Adipocyte (in vitro differentiated cells): Measurements from ENCODE around the gene CSAD.
"Not testable (repeated sequence)": the region's sequence is repeated elsewhere in the genome, so short reads cannot be mapped to it uniquely, and the experiment has no call there.

Experiments
- DNase-seq: peaks from one replicate; pipeline ENCODE4 v3.0.0-alpha.2; 2015; ENCODE audit warnings: low read depth
- H3K27me3 ChIP-seq: replicated peaks from 2 replicates; pipeline ENCODE4 v1.7.0; 2013; ENCODE audit warnings: mild to moderate bottlenecking, low read length, moderate library complexity; ENCODE audit not compliant: control insufficient read depth, insufficient read depth
- H3K36me3 ChIP-seq: 2 replicates; pipeline ENCODE4 v1.7.0; 2013; ENCODE audit warnings: low read length, mild to moderate bottlenecking, moderate library complexity; ENCODE audit not compliant: control insufficient read depth, insufficient read depth, severe bottlenecking
- H3K4me1 ChIP-seq: 2 replicates; pipeline ENCODE4 v1.7.0; 2013; ENCODE audit warnings: mild to moderate bottlenecking, low read length, moderate library complexity; ENCODE audit not compliant: control insufficient read depth, insufficient read depth
- H3K4me3 ChIP-seq: 2 replicates; pipeline ENCODE4 v1.7.0; 2013; ENCODE audit warnings: mild to moderate bottlenecking, low read length, moderate library complexity
- H3K9ac ChIP-seq: 2 replicates; pipeline ENCODE4 v1.7.0; 2013; ENCODE audit warnings: mild to moderate bottlenecking, low read length, moderate library complexity
- H3K9me3 ChIP-seq: 2 replicates; pipeline ENCODE4 v1.7.0; 2013; ENCODE audit warnings: mild to moderate bottlenecking, low read length, moderate library complexity; ENCODE audit not compliant: control insufficient read depth

Gene CSAD

GRCh38 chr12:53173085-53173715 is 7.5 kb downstream of the CSAD start:
- H3K9ac ChIP-seq: peak overlapping the region; percentile 67
- peaks cover 54% of the 10 kb centered on the region for H3K36me3 ChIP-seq
- H3K27me3 ChIP-seq: no peaks in the 10 kb centered on the region
- peak; percentile 50 for DNase-seq
- peak overlapping the region; percentile 37 for H3K4me3 ChIP-seq
- peaks cover 43% of the 10 kb centered on the region for H3K4me1 ChIP-seq
- H3K9me3 ChIP-seq: no peaks in the 10 kb centered on the region

- H3K36me3 ChIP-seq: peaks cover 62% of the 10 kb centered on the region
- H3K4me3 ChIP-seq: no peak overlapping the region
- no peaks in the 10 kb centered on the region for H3K9me3 ChIP-seq
- H3K27me3 ChIP-seq: no peaks in the 10 kb centered on the region
- H3K4me1 ChIP-seq: peaks cover 40% of the 10 kb centered on the region
- peak; percentile 13 for DNase-seq
- H3K9ac ChIP-seq: peak overlapping the region; percentile 22
These were observed 8.4 kb downstream of the CSAD start for GRCh38 chr12:53172352-53172751.

GRCh38 chr12:53171725-53172329 is 8.9 kb downstream of the CSAD start:
- no peak for DNase-seq
- Histone ChIP-seq H3K27me3 (no peaks in the 10 kb centered on the region), H3K4me3 (no peak overlapping the region), H3K9ac (peak overlapping the region; percentile 22), H3K36me3 (peaks cover 62% of the 10 kb centered on the region), H3K4me1 (peaks cover 40% of the 10 kb centered on the region), H3K9me3 (no peaks in the 10 kb centered on the region)

- Histone ChIP-seq H3K36me3 (peaks cover 68% of the 10 kb centered on the region), H3K4me1 (peaks cover 40% of the 10 kb centered on the region), H3K27me3 (no peaks in the 10 kb centered on the region), H3K9ac (no peak overlapping the region), H3K9me3 (no peaks in the 10 kb centered on the region), H3K4me3 (no peak overlapping the region)
- no peak for DNase-seq
These were observed 9.6 kb downstream of the CSAD start for GRCh38 chr12:53170876-53171724.

- Histone ChIP-seq H3K9me3 (no peaks in the 10 kb centered on the region), H3K4me1 (peaks cover 32% of the 10 kb centered on the region), H3K9ac (no peak overlapping the region), H3K36me3 (peaks cover 75% of the 10 kb centered on the region), H3K27me3 (no peaks in the 10 kb centered on the region), H3K4me3 (no peak overlapping the region)
- no peak for DNase-seq
These were observed 10.5 kb downstream of the CSAD start for GRCh38 chr12:53170215-53170614.

GRCh38 chr12:53169644-53170043 is 11.1 kb downstream of the CSAD start:
- H3K4me3 ChIP-seq: no peak overlapping the region
- no peaks in the 10 kb centered on the region for H3K9me3 ChIP-seq
- H3K27me3 ChIP-seq: no peaks in the 10 kb centered on the region
- H3K4me1 ChIP-seq: peaks cover 26% of the 10 kb centered on the region
- H3K36me3 ChIP-seq: peaks cover 80% of the 10 kb centered on the region
- no peak overlapping the region for H3K9ac ChIP-seq
- no peak for DNase-seq

- H3K9me3 ChIP-seq: no peaks in the 10 kb centered on the region
- no peak overlapping the region for H3K9ac ChIP-seq
- peaks cover 84% of the 10 kb centered on the region for H3K36me3 ChIP-seq
- DNase-seq: no peak
- peaks cover 3% of the 10 kb centered on the region for H3K4me1 ChIP-seq
- no peak overlapping the region for H3K4me3 ChIP-seq
- no peaks in the 10 kb centered on the region for H3K27me3 ChIP-seq
These were observed 13.9 kb downstream of the CSAD start for GRCh38 chr12:53166837-53167236.

GRCh38 chr12:53163008-53163407 is 17.7 kb downstream of the CSAD start:
- H3K27me3 ChIP-seq, H3K4me3 ChIP-seq, H3K9me3 ChIP-seq, DNase-seq, H3K9ac ChIP-seq, H3K4me1 ChIP-seq: not testable (repeated sequence)
- H3K36me3 ChIP-seq: peaks cover 89% of the 10 kb centered on the region

GRCh38 chr12:53161119-53161911 is 19.4 kb downstream of the CSAD start:
- no peaks in the 10 kb centered on the region for H3K9me3 ChIP-seq
- DNase-seq: no peak

GRCh38 chr12:53160673-53161072 is 20.1 kb downstream of the CSAD start:
- Histone ChIP-seq H3K27me3 (no peaks in the 10 kb centered on the region), H3K36me3 (peaks cover 89% of the 10 kb centered on the region), H3K9me3 (no peaks in the 10 kb centered on the region), H3K4me1 (peaks cover 10% of the 10 kb centered on the region), H3K9ac (no peak overlapping the region), H3K4me3 (no peak overlapping the region)
- DNase-seq: no peak

More at GRCh38 chr12:53161119-53161911, 19.4 kb downstream of the CSAD start:
- Histone ChIP-seq H3K36me3 (peaks cover 89% of the 10 kb centered on the region), H3K4me1 (peaks cover 10% of the 10 kb centered on the region), H3K9ac (no peak overlapping the region), H3K27me3 (no peaks in the 10 kb centered on the region), H3K4me3 (no peak overlapping the region)

- Histone ChIP-seq H3K27me3 (no peaks in the 10 kb centered on the region), H3K9ac (peak overlapping the region; percentile 28), H3K36me3 (peaks cover 87% of the 10 kb centered on the region), H3K9me3 (no peaks in the 10 kb centered on the region), H3K4me1 (peaks cover 10% of the 10 kb centered on the region), H3K4me3 (no peak overlapping the region)
- no peak for DNase-seq
These were observed 20.7 kb downstream of the CSAD start for GRCh38 chr12:53160000-53160399.
